Measurements from ENCODE around the gene CFL2. TPM values are rescaled to one million over a fixed set of nuclear protein-coding genes. Genes with fewer than 3 reads are reported as not detected.
A peak's percentile ranks its signal among the peaks of the same experiment; 100 is the strongest.

The CFL2 gene
- total RNA-seq, 1 experiment from 2014 or later = 20.1 TPM

- DNase-seq (ENCODE audit: low spot score) (peak; percentile 24), ATAC-seq (peak; percentile 53)
- H3K4me3 Mint-ChIP-seq = no peak overlapping the region
- no peak for TF ChIP-seq ZNF512 (CRISPR knock-in tag; IDR thresholded peaks at IDR 0.05; ENCODE audit: borderline replicate concordance)
- no peak for TF ChIP-seq JUN (CRISPR knock-in tag; IDR thresholded peaks at IDR 0.05)
- peak; percentile 82 for TF ChIP-seq ZNF423 (CRISPR knock-in tag; IDR thresholded peaks at IDR 0.05)
- TF ChIP-seq E2F4 (CRISPR knock-in tag; IDR thresholded peaks at IDR 0.05; ENCODE audit: borderline replicate concordance, low read depth) = no peak
- no peak for TF ChIP-seq ATF2 (CRISPR knock-in tag; IDR thresholded peaks at IDR 0.05; ENCODE audit: borderline replicate concordance, low read depth)
- TF ChIP-seq NFYB (CRISPR knock-in tag; conservative IDR thresholded peaks at IDR 0.05; ENCODE audit: low read depth) = no peak
- no peak for TF ChIP-seq NR3C1 (CRISPR knock-in tag; conservative IDR thresholded peaks at IDR 0.05; ENCODE audit: low read depth)
- no peak for TF ChIP-seq USF1 (CRISPR knock-in tag; IDR thresholded peaks at IDR 0.05)
- TF ChIP-seq ZBTB21 (CRISPR knock-in tag; IDR thresholded peaks at IDR 0.05; ENCODE audit: borderline replicate concordance) = no peak
- TF ChIP-seq CTCF (IDR thresholded peaks at IDR 0.05) = peak; percentile 74
- peak overlapping the region; percentile 85 for H3K27ac Mint-ChIP-seq
- H3K36me3 Mint-ChIP-seq = no peaks in the 10 kb centered on the region
- CTCF ChIA-PET = interaction anchor here (0.6 to 3.1 kb wide), 45 partner anchors 10 to 971 kb away, joined by 3 to 47 read pairs (median 5); partner anchors contain the start of genes BAZ1A, CFL2, FAM177A1 and SRP54
- POLR2A ChIA-PET = interaction anchor here (0.5 to 0.7 kb wide), 2 partner anchors 8 to 629 kb away, joined by 3 read pairs; partner anchors contain the start of gene CFL2
- no peaks in the 10 kb centered on the region for H3K9me3 Mint-ChIP-seq
- peaks cover 7% of the 10 kb centered on the region for H3K4me1 Mint-ChIP-seq
- peaks cover 6% of the 10 kb centered on the region; the same call in 1 of the 2 replicates for H3K27me3 Mint-ChIP-seq (ENCODE audit: low read depth)
Observed at GRCh38 chr14:34722723-34723545, 8.5 kb upstream of the CFL2 start.

- no peak for DNase-seq (ENCODE audit: low spot score)
- no peak for ATAC-seq
- peaks cover 7% of the 10 kb centered on the region; the same call in 1 of the 2 replicates for H3K27me3 Mint-ChIP-seq (ENCODE audit: low read depth)
- H3K9me3 Mint-ChIP-seq = no peaks in the 10 kb centered on the region
- H3K4me3 Mint-ChIP-seq = no peak overlapping the region
- peaks cover 7% of the 10 kb centered on the region for H3K4me1 Mint-ChIP-seq
- ChIA-PET POLR2A (no interaction called here), CTCF (no interaction called here)
- TF ChIP-seq KAT7 (CRISPR knock-in tag; IDR thresholded peaks at IDR 0.05; ENCODE audit: borderline replicate concordance) (no peak), FOXJ3 (CRISPR knock-in tag; IDR thresholded peaks at IDR 0.05; ENCODE audit: borderline replicate concordance) (no peak), ATF6 (CRISPR knock-in tag; IDR thresholded peaks at IDR 0.05) (no peak), ARID4B (CRISPR knock-in tag; IDR thresholded peaks at IDR 0.05; ENCODE audit: borderline replicate concordance) (no peak), CDX4 (CRISPR knock-in tag; IDR thresholded peaks at IDR 0.05; ENCODE audit: borderline replicate concordance) (no peak), HMGXB4 (CRISPR knock-in tag; IDR thresholded peaks at IDR 0.05) (no peak)
- no peak overlapping the region for H3K27ac Mint-ChIP-seq
- no peaks in the 10 kb centered on the region for H3K36me3 Mint-ChIP-seq
Observed at GRCh38 chr14:34721129-34721528, 6.7 kb upstream of the CFL2 start.
